Heart right ventricle (tissue), 16 donors: ENCODE data around the gene RGS19. TPM values are rescaled to one million over a fixed set of nuclear protein-coding genes. Genes with fewer than 3 reads are reported as not detected.

Source experiments
- ATAC-seq, 8 donors: fragments of 200-7000 bp; cut with Tn5 transposase; one replicate each; pipeline ENCODE4 v1.9.1; 2020; ENCODE audit warnings: mild to moderate bottlenecking in 8 of 8, moderate library complexity in 8 of 8, moderate number of reproducible peaks in 1 of 8
- DNase-seq, 2 donors: peaks; one replicate each; pipeline ENCODE4 v3.0.0-alpha.2; 2020
- H3K27ac ChIP-seq, 10 donors: fragments of 200-600 bp; sonication (generic) in 2 of 10; one replicate each; pipeline versions ENCODE4 v1.5.0 to v1.8.0; 2020 to 2022; ENCODE audit warnings: mild to moderate bottlenecking in 3 of 10
- H3K27me3 ChIP-seq, 7 donors: fragments of 200-600 bp; one replicate each; pipeline ENCODE4 v1.8.0; 2021 to 2022; ENCODE audit warnings: mild to moderate bottlenecking in 2 of 7
- H3K36me3 ChIP-seq, 9 donors: fragments of 200-600 bp; sonication (generic) in 1 of 9; one replicate each; pipeline versions ENCODE4 v1.5.0 to v1.8.0; 2020 to 2022; ENCODE audit warnings: mild to moderate bottlenecking in 2 of 9
- H3K4me1 ChIP-seq, 9 donors: fragments of 200-600 bp; sonication (generic) in 1 of 9; one replicate each; pipeline versions ENCODE4 v1.5.0 to v1.8.0; 2020 to 2022; ENCODE audit warnings: mild to moderate bottlenecking in 4 of 9
- H3K4me3 ChIP-seq, 10 donors: fragments of 200-600 bp; sonication (generic) in 2 of 10; one replicate each; pipeline versions ENCODE4 v1.5.0 to v1.8.0; 2020 to 2022; ENCODE audit warnings: mild to moderate bottlenecking in 7 of 10, moderate library complexity in 2 of 10
- H3K9me3 ChIP-seq, 11 donors: fragments of 200-600 bp in 10 of 11; sonication (generic) in 2 of 11; one replicate each; pipeline versions ENCODE4 v1.5.0 to v1.8.0; 2013 to 2022; ENCODE audit warnings: mild to moderate bottlenecking in 2 of 11, control low read depth in 1 of 11, moderate library complexity in 1 of 11
- WGBS, 2 donors: extraction: QIAGEN DNeasy Blood & Tissue Kit; methylation state at CpG; one replicate each; pipeline ENCODE4 v1.1.7; 2013; ENCODE audit warnings: inconsistent platforms in 1 of 2; 5-methylcytosine and 5-hydroxymethylcytosine counted together
- intact Hi-C, 10 donors: fragments of 100-400 bp; cut with DNase I; formaldehyde crosslinking; loops; one replicate each; pipeline versions ENCODE4 v1.11.1 to v1.14.2; 2022
- polyA plus RNA-seq, 2 donors: library from polyadenylated mRNA; stranded (reverse); fragments of 200-250 nt; gene quantifications; one replicate each; pipeline ENCODE4 v1.2.3, GENCODE V29; 2013
- total RNA-seq, 10 donors: library from RNA; stranded (reverse); fragmentation: NEBNext Ultra II Directional in 3 of 10; extraction: Animal tissue kit (Norgen Biotek cat#: 25700) in 3 of 10; gene quantifications; one replicate each; pipeline versions ENCODE4 v1.2.1 to v1.2.4, GENCODE V29; 2021 to 2023
- TF ChIP-seq, protein P1 (sequence below), 9 donors: fragments of 200-600 bp; sonication (generic) in 2 of 9; IDR thresholded peaks; one replicate each; pipeline versions ENCODE4 v1.5.0 to v1.8.0; 2021 to 2022; ENCODE audit warnings: antibody characterized with exemption in 9 of 9, mild to moderate bottlenecking in 5 of 9, moderate library complexity in 1 of 9
- donor health status: Arrhythmogenic right ventricular cardiomyopathy.
- donor health status: ischemic (EF 13 %, LVEDD 7.1; RV severe dilation, severe dysfunction).
- donor health status: healthy with polysubstance abuse.
- donor health status: DM: no; HTN: yes; CAD: no.
- donor health status: DM: no; HTN: no; CAD: no.
- donor health status: ischemic (EF 25% LVEDD 6.9; RV normal size, moderate dysfunction).
- donor health status: ischemic (EF 25% LVEDD 5.7; RV mildly dilated, moderate dysfunction).
- donor health status: healthy.
- donor health status: DM: yes; HTN: yes; CAD: no.
- donor health status: Ischemic cardiomyopathy.
- donor health status: ischemic (EF 35%, LVEDD 5.7; RV mildly dilated, moderate dysfunction).
- donor health status: nonischemic (EF 11% LVEDD 7.7; RV severe dilation, severe dysfunction).
- donor health status: DM: yes; HTN: yes; CAD: no.
- donor health status: PGD.
- donor health status: ischemic (EF 29% LVEDD 5.4; RV normal size, mild dysfunction).
- donor health status: nonischemic (EF 23%, LVEDD 6.1; RV moderate dilation, normal function).

RGS19 gene
- total and polyA plus RNA-seq, 12 donors = 1.8 to 13.1 (median 4.0) TPM

DNA sequence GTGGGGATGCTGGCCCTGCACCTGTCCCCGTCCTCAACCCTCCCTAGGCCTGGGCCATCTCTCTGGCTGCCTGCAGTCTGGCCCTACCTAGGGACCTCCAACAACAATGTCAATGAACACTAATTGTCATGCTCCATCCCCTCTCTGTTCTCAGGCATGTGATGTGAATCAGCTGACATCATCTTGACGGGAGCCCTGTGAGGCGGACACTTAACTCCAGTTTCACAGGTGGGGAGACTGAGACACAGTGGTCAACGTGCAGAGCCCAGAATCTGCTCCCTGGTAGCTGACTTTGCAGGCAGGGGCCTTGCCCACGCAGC, 17.1 kb downstream of the RGS19 start:
- Histone ChIP-seq H3K27ac (peak overlapping the region in 9 of 10 donors; percentile 65 to 92 (median 89)), H3K36me3 (no peaks in the 10 kb centered on the region)
- peak in 1 of 8 donors; percentile 5 for ATAC-seq

DNA sequence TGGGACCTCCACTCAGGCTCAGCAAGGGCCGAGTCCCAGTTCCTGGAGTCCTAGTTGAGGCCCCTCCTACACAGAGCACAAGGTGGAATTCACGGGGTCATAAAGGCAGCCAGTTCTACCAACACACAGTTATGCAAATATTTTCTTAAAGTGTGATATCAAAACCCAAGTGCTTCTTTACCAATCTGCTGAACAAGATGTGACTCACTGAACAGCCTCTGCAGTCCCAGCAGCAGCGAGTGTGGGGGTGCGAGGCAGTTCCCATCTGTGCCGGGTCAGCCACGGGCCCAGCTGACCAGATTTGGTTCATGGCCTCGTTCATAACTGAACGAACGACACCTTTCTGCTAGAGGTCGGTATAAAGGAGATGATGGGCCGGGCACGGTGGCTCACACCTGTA, 20.8 kb downstream of the RGS19 start:
- Histone ChIP-seq H3K4me1 (peaks cover 2 to 59% (median 44%) of the 10 kb centered on the region in 9 donors), H3K36me3 (no peaks in the 10 kb centered on the region), H3K27me3 (peaks cover 0 to 38% (median 18%) of the 10 kb centered on the region in 7 donors), H3K4me3 (no peak overlapping the region), H3K27ac (peak overlapping the region in 3 of 10 donors; percentile 48 to 93 (median 90)), H3K9me3 (no peaks in the 10 kb centered on the region)
- intact Hi-C loops = loop anchor here in 3 of 10 donors (2.0 to 10.0 kb wide), 3 partner anchors 76 to 424 kb away; partner anchors contain the start of gene PRPF6 (in 2 of the 3)
- no peak for DNase-seq
- TF ChIP-seq, protein P1, sequence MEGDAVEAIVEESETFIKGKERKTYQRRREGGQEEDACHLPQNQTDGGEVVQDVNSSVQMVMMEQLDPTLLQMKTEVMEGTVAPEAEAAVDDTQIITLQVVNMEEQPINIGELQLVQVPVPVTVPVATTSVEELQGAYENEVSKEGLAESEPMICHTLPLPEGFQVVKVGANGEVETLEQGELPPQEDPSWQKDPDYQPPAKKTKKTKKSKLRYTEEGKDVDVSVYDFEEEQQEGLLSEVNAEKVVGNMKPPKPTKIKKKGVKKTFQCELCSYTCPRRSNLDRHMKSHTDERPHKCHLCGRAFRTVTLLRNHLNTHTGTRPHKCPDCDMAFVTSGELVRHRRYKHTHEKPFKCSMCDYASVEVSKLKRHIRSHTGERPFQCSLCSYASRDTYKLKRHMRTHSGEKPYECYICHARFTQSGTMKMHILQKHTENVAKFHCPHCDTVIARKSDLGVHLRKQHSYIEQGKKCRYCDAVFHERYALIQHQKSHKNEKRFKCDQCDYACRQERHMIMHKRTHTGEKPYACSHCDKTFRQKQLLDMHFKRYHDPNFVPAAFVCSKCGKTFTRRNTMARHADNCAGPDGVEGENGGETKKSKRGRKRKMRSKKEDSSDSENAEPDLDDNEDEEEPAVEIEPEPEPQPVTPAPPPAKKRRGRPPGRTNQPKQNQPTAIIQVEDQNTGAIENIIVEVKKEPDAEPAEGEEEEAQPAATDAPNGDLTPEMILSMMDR (IDR thresholded peaks at IDR 0.05) = no peak
- ATAC-seq = no peak
- 86 to 93% methylated on average over 12 of the region's 12 CpGs for WGBS, 2 donors

More for the DNA sequence above, 17.1 kb downstream of the RGS19 start:
- Histone ChIP-seq H3K9me3 (no peaks in the 10 kb centered on the region), H3K4me1 (peaks cover 5 to 53% (median 35%) of the 10 kb centered on the region in 9 donors), H3K4me3 (peak overlapping the region in 9 of 10 donors; percentile 77 to 100 (median 94)), H3K27me3 (peaks cover 0 to 6% (median 0%) of the 10 kb centered on the region in 7 donors)
- TF ChIP-seq, protein P1 (IDR thresholded peaks at IDR 0.05) = no peak
- intact Hi-C loops = loop anchor here in 2 of 10 donors (2.0 kb wide), 1 partner anchor 81 kb away; the partner anchor contains the start of gene PRPF6 (in 2 of the 2)
- no peak for DNase-seq
- WGBS, 2 donors = 55 to 60% methylated on average over 5 of the region's 5 CpGs

DNA sequence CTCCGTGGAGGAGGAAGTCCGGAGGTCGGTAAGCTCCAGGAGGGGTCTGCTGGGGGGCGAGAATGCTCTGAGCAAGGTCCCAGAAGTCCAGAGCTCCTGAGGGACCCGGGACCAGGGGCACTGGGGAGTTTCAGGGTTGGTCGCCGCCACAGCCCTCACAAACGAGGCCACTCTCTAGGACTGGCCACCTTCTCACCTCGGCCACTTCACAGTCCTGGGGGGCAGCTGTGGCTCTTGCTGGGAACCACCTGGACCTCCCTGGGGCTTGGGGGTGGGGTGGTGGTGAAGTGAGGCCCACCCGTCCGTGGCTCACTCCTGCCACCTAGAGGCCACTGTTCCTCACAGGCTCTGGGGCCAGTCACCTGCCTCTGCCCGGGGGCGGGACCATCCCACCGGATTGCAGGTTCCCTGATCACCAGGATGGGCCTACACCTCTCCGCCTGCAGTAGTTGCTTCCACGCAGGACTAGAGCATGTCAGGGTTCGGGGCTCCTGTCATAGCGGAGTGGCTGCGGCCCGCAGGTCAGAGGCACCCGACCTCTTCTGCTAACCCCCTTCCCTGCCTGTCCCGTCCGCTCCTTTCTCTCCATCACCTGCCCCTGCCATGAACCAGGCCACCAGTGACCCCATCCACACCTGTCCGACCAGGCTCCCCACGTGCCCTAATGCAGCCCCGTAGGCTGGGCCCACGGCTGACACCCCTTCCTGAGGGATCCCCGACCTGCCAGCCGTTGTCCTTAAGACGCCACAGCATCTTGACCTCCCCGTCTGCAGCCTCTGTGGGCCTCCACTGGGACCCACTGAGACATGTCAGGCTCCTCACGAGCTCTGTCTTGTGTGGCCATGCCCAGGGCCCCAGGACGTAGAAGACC, 21.5 kb downstream of the RGS19 start:
- H3K27me3 ChIP-seq = peaks cover 0 to 39% (median 18%) of the 10 kb centered on the region in 7 donors
- no peaks in the 10 kb centered on the region for H3K9me3 ChIP-seq
- intact Hi-C loops = loop anchor here in 5 of 10 donors (1.0 to 10.0 kb wide), 6 partner anchors 17 to 423 kb away; partner anchors contain the start of gene PRPF6 (in 2 of the 5)
- no peaks in the 10 kb centered on the region for H3K36me3 ChIP-seq
- H3K27ac ChIP-seq = peak overlapping the region; percentile 80 to 98 (median 90)
- TF ChIP-seq, protein P1 (IDR thresholded peaks at IDR 0.05) = peak; percentile 74 to 92 (median 88)
- peaks cover 2 to 64% (median 47%) of the 10 kb centered on the region in 9 donors for H3K4me1 ChIP-seq
- H3K4me3 ChIP-seq = peak overlapping the region; percentile 12 to 47 (median 38)
- peak; percentile 84 to 88 for DNase-seq
- 34 to 37% methylated on average over 33 of the region's 33 CpGs for WGBS, 2 donors
- ATAC-seq = peak; percentile 42 to 75 (median 56)

DNA sequence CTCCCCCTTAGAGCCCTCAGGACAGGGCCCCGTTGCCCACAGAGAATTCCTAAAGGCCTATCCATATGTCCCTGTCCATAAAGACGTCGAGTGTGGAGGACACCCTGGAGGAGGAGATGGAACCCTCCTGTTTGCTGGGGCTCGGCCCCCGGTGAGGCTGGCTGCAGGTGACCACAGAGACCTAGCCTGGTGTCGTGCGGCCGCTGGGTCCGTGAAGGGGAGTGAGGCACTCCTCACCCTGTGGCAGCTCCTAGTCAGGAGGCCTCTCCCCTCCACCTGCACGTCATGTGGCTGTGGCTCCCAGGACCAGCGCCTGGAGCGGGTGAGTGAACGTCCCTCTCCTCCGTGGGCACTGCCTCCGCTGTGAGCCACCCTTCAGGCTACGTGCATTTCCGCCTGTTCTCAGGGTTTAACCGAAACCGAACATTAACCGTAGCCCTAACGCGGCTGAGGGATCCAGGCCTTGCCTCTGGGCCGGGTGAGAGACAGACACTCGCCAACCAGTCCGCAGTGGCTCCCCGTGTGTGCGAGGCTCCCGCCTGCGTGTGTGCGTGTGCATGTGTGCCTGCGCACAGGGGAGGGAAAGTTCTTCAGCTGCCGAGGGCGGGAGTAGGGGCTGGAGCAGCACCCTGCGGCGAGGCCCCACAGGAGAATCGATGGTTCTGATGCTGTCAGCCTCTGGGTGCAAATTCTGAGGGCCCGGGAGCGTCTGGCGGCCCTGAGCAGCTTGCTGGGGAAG, 22.3 kb downstream of the RGS19 start:
- no peaks in the 10 kb centered on the region for H3K36me3 ChIP-seq
- H3K4me3 ChIP-seq = peak overlapping the region; percentile 12 to 47 (median 38)
- H3K9me3 ChIP-seq = no peaks in the 10 kb centered on the region
- H3K27ac ChIP-seq = peak overlapping the region; percentile 80 to 98 (median 90)
- intact Hi-C loops = loop anchor here in 4 of 10 donors (1.0 to 10.0 kb wide), 5 partner anchors 16 to 422 kb away; partner anchors contain the start of gene PRPF6 (in 1 of the 4)
- peak in 7 of 8 donors; percentile 4 to 29 (median 13) for ATAC-seq
- H3K27me3 ChIP-seq = peaks cover 0 to 47% (median 18%) of the 10 kb centered on the region in 7 donors
- TF ChIP-seq, protein P1 (IDR thresholded peaks at IDR 0.05) = no peak
- H3K4me1 ChIP-seq = peaks cover 2 to 65% (median 42%) of the 10 kb centered on the region in 9 donors
- no peak for DNase-seq
- WGBS, 2 donors = 41 to 49% methylated on average over 39 of the region's 39 CpGs
